Measurements from ENCODE around the gene LCN12. TPM values are rescaled to one million over a fixed set of nuclear protein-coding genes. Genes with fewer than 3 reads are reported as not detected.
"Not testable (repeated sequence)": the region's sequence is repeated elsewhere in the genome, so short reads cannot be mapped to it uniquely, and the experiment has no call there.

Gene LCN12
- polyA plus RNA-seq, 6 donors from 2014 or later, result not detected

- not testable (repeated sequence) for H3K27me3 Mint-ChIP-seq; H3K4me3 Mint-ChIP-seq; ATAC-seq (ENCODE audit: low read depth in 2 of 2); H3K9me3 Mint-ChIP-seq; H3K36me3 Mint-ChIP-seq; DNase-seq; H3K27ac Mint-ChIP-seq
- peaks cover 7 to 17% (median 16%) of the 10 kb centered on the region in 3 donors for H3K4me1 Mint-ChIP-seq
These were observed 52.2 kb downstream of the LCN12 start for GRCh38 chr9:137004285-137004684.

Other genes starting within 250 kb of the LCN12 start
- gene DIPK1B, start 239.7 kb upstream of the LCN12 start, polyA plus RNA-seq (ENCODE audit: low read depth in 6 of 6), result 10 to 100 TPM in 4 of 6 donors, 1 to 10 TPM in 1, under 1 TPM in 1; 0.91 to 71.6 (median 15.1) TPM
- gene LCN10, start 209.3 kb upstream of the LCN12 start, polyA plus RNA-seq (ENCODE audit: low read depth in 6 of 6), result 10 to 100 TPM; 46.1 to 86.0 (median 65.3) TPM
- not detected for gene LCN6, start 203.7 kb upstream of the LCN12 start, polyA plus RNA-seq (ENCODE audit: low read depth in 6 of 6)
- 10 to 100 TPM in 2 of 6 donors, under 1 TPM in 3, not detected in 1; 0.39 to 69.1 (median 0.73) TPM for gene LCN8, start 194.0 kb upstream of the LCN12 start, polyA plus RNA-seq (ENCODE audit: low read depth in 6 of 6)
- gene LCN15, start 187.8 kb upstream of the LCN12 start, polyA plus RNA-seq (ENCODE audit: low read depth in 6 of 6), result under 1 TPM in 1 of 6 donors, not detected in 5; 0.09 TPM
- 10 to 100 TPM; 29.3 to 47.7 (median 35.7) TPM for gene TMEM141, start 160.9 kb upstream of the LCN12 start, polyA plus RNA-seq (ENCODE audit: low read depth in 6 of 6)
- gene CCDC183, start 155.9 kb upstream of the LCN12 start, polyA plus RNA-seq (ENCODE audit: low read depth in 6 of 6), result 1 to 10 TPM in 1 of 6 donors, under 1 TPM in 1, not detected in 4; 0.24 to 1.7 TPM
- gene RABL6, start 144.3 kb upstream of the LCN12 start, polyA plus RNA-seq (ENCODE audit: low read depth in 6 of 6), result 10 to 100 TPM in 3 of 6 donors, 1 to 10 TPM in 3; 3.8 to 16.8 (median 9.7) TPM
- gene AJM1, start 109.8 kb upstream of the LCN12 start, polyA plus RNA-seq (ENCODE audit: low read depth in 6 of 6), result under 1 TPM in 1 of 6 donors, not detected in 5; 0.08 TPM
- gene PHPT1, start 102.9 kb upstream of the LCN12 start, polyA plus RNA-seq (ENCODE audit: low read depth in 6 of 6), result 10 to 100 TPM; 48.0 to 67.7 (median 49.6) TPM
- not detected for gene MAMDC4, start 99.9 kb upstream of the LCN12 start, polyA plus RNA-seq (ENCODE audit: low read depth in 6 of 6)
- gene EDF1, start 86.0 kb upstream of the LCN12 start, polyA plus RNA-seq (ENCODE audit: low read depth in 6 of 6), result 100 to 1,000 TPM; 267 to 324 (median 299) TPM
- 10 to 100 TPM; 13.2 to 29.9 (median 18.4) TPM for gene TRAF2, start 65.8 kb upstream of the LCN12 start, polyA plus RNA-seq (ENCODE audit: low read depth in 6 of 6)
- 100 to 1,000 TPM in 1 of 6 donors, 10 to 100 TPM in 5; 48.2 to 105 (median 55.1) TPM for gene FBXW5, start 7.5 kb upstream of the LCN12 start, polyA plus RNA-seq (ENCODE audit: low read depth in 6 of 6)
- not detected for gene C8G, start 7.0 kb upstream of the LCN12 start, polyA plus RNA-seq (ENCODE audit: low read depth in 6 of 6)
- gene PTGDS, start 25.2 kb downstream of the LCN12 start, polyA plus RNA-seq (ENCODE audit: low read depth in 6 of 6), result 1 to 10 TPM in 1 of 6 donors, under 1 TPM in 1, not detected in 4; 0.41 to 1.4 TPM
- not detected for gene LCNL1, start 30.7 kb downstream of the LCN12 start, polyA plus RNA-seq (ENCODE audit: low read depth in 6 of 6)
- 10 to 100 TPM; 31.7 to 39.8 (median 35.6) TPM for gene PAXX, start 40.1 kb downstream of the LCN12 start, polyA plus RNA-seq (ENCODE audit: low read depth in 6 of 6)
- 1 to 10 TPM in 3 of 6 donors, under 1 TPM in 2, not detected in 1; 0.82 to 2.7 (median 1.1) TPM for gene CLIC3, start 44.3 kb downstream of the LCN12 start, polyA plus RNA-seq (ENCODE audit: low read depth in 6 of 6)
- 1 to 10 TPM in 3 of 6 donors, under 1 TPM in 2, not detected in 1; 0.63 to 3.9 (median 1.3) TPM for gene ABCA2, start 76.0 kb downstream of the LCN12 start, polyA plus RNA-seq (ENCODE audit: low read depth in 6 of 6)
- 1 to 10 TPM in 5 of 6 donors, under 1 TPM in 1; 0.93 to 7.4 (median 2.9) TPM for gene FUT7, start 79.8 kb downstream of the LCN12 start, polyA plus RNA-seq (ENCODE audit: low read depth in 6 of 6)
- gene NPDC1, start 93.9 kb downstream of the LCN12 start, polyA plus RNA-seq (ENCODE audit: low read depth in 6 of 6), result under 1 TPM in 1 of 6 donors, not detected in 5; 0.68 TPM
- not detected for gene ENTPD2, start 101.8 kb downstream of the LCN12 start, polyA plus RNA-seq (ENCODE audit: low read depth in 6 of 6)
- under 1 TPM in 1 of 6 donors, not detected in 5; 0.05 TPM for gene SAPCD2, start 118.3 kb downstream of the LCN12 start, polyA plus RNA-seq (ENCODE audit: low read depth in 6 of 6)
- gene UAP1L1, start 125.2 kb downstream of the LCN12 start, polyA plus RNA-seq (ENCODE audit: low read depth in 6 of 6), result 1 to 10 TPM; 1.7 to 6.1 (median 3.5) TPM
- gene MAN1B1, start 134.7 kb downstream of the LCN12 start, polyA plus RNA-seq (ENCODE audit: low read depth in 6 of 6), result 10 to 100 TPM; 19.6 to 30.4 (median 24.3) TPM
- 100 to 1,000 TPM in 4 of 6 donors, 10 to 100 TPM in 2; 71.5 to 142 (median 102) TPM for gene DPP7, start 162.5 kb downstream of the LCN12 start, polyA plus RNA-seq (ENCODE audit: low read depth in 6 of 6)
- not detected for gene GRIN1, start 186.9 kb downstream of the LCN12 start, polyA plus RNA-seq (ENCODE audit: low read depth in 6 of 6)
- not detected for gene LRRC26, start 217.8 kb downstream of the LCN12 start, polyA plus RNA-seq (ENCODE audit: low read depth in 6 of 6)
- gene TMEM210, start 219.8 kb downstream of the LCN12 start, polyA plus RNA-seq (ENCODE audit: low read depth in 6 of 6), result not detected
- 1 to 10 TPM; 6.1 to 9.3 (median 7.5) TPM for gene ANAPC2, start 236.3 kb downstream of the LCN12 start, polyA plus RNA-seq (ENCODE audit: low read depth in 6 of 6)
- gene SSNA1, start 236.4 kb downstream of the LCN12 start, polyA plus RNA-seq (ENCODE audit: low read depth in 6 of 6), result 100 to 1,000 TPM; 112 to 145 (median 132) TPM
- 1 to 10 TPM in 1 of 6 donors, under 1 TPM in 5; 0.21 to 1.1 (median 0.48) TPM for gene TPRN, start 248.5 kb downstream of the LCN12 start, polyA plus RNA-seq (ENCODE audit: low read depth in 6 of 6)

Measured in naive B cell (primary cell).